NCI-H1930 (cell line): ENCODE data around the gene NPHS2.
"Not testable (repeated sequence)": the region's sequence is repeated elsewhere in the genome, so short reads cannot be mapped to it uniquely, and the experiment has no call there.

ENCODE experiments used
- DNase-seq, 2 experiments: peaks; one replicate each; lab custom pipeline; 2025; lab: John Stamatoyannopoulos, UW

The NPHS2 gene

GRCh38 chr1:179547021-179547535 lies 28.7 kb downstream of the NPHS2 start:
- no peak for DNase-seq

- no peak for DNase-seq
These were observed 30.4 kb downstream of the NPHS2 start for GRCh38 chr1:179545321-179545720.

GRCh38 chr1:179541774-179542173 lies 34.0 kb downstream of the NPHS2 start:
- DNase-seq: no peak

- DNase-seq: no peak
These were observed 45.4 kb downstream of the NPHS2 start for GRCh38 chr1:179530352-179530751.

GRCh38 chr1:179529482-179530195 lies 46.1 kb downstream of the NPHS2 start:
- DNase-seq: no peak

- DNase-seq: not testable (repeated sequence)
These were observed 57.2 kb downstream of the NPHS2 start for GRCh38 chr1:179518544-179518943.

GRCh38 chr1:179516976-179517705 lies 58.6 kb downstream of the NPHS2 start:
- DNase-seq: no peak

GRCh38 chr1:179510038-179510437 lies 65.7 kb downstream of the NPHS2 start:
- DNase-seq: no peak

- no peak for DNase-seq
These were observed 66.4 kb downstream of the NPHS2 start for GRCh38 chr1:179509384-179509783.

- no peak for DNase-seq
These were observed 69.5 kb downstream of the NPHS2 start for GRCh38 chr1:179506199-179506598.
